Activated CD8-positive, alpha-beta T cell treated with anti-CD3 and anti-CD28 coated beads for 36 hours (primary cell): ENCODE results near the gene S100A8. TPM values are rescaled to one million over a fixed set of nuclear protein-coding genes. Genes with fewer than 3 reads are reported as not detected.

Experiments used
- ATAC-seq: fragments of 200-7000 bp; cut with Tn5 transposase; one replicate; pipeline ENCODE4 v1.10.0; 2021; ENCODE audit warnings: mild to moderate bottlenecking, moderate library complexity
- CTCF ChIA-PET: fragments of 350-600 bp; sonication (Branson Sonifier 250); formaldehyde crosslinking; loops from one replicate; lab custom pipeline; 2021; ENCODE audit warnings: antibody characterized with exemption; lab: Charles Lee
- POLR2A ChIA-PET: fragments of 350-600 bp; sonication (Branson Sonifier 250); formaldehyde crosslinking; loops from one replicate; lab custom pipeline; 2021; ENCODE audit warnings: antibody characterized with exemption; lab: Charles Lee
- DNase-seq: peaks from one replicate; pipeline ENCODE4 v3.0.0-alpha.2; 2020
- H3K27ac Mint-ChIP-seq: one replicate; pipeline ENCODE4 v1.8.0; 2021; ENCODE audit warnings: mild to moderate bottlenecking, mixed read lengths
- H3K27me3 Mint-ChIP-seq: one replicate; pipeline ENCODE4 v1.8.0; 2021; ENCODE audit warnings: mixed read lengths
- H3K36me3 Mint-ChIP-seq: one replicate; pipeline ENCODE4 v1.8.0; 2021; ENCODE audit warnings: low read depth, mixed read lengths
- H3K4me1 Mint-ChIP-seq: one replicate; pipeline ENCODE4 v1.8.0; 2021; ENCODE audit warnings: low read depth, mixed read lengths
- H3K4me3 Mint-ChIP-seq: one replicate; pipeline ENCODE4 v1.8.0; 2021; ENCODE audit warnings: mild to moderate bottlenecking, moderate library complexity, mixed read lengths
- H3K9me3 Mint-ChIP-seq: one replicate; pipeline ENCODE4 v1.8.0; 2021; ENCODE audit warnings: mixed read lengths
- CTCF ChIP-seq: fragments of 200-600 bp; IDR thresholded peaks from one replicate; pipeline ENCODE4 v1.8.0; 2022; ENCODE audit warnings: antibody characterized with exemption, mild to moderate bottlenecking
- intact Hi-C: fragments of 100-400 bp; cut with micrococcal nuclease; formaldehyde crosslinking; loops from one replicate; pipeline ENCODE4 v1.10.0; 2022
- total RNA-seq, 2 experiments: library from RNA; stranded (reverse); gene quantifications; one replicate each; pipeline ENCODE4 v1.2.3, GENCODE V29; 2021

The S100A8 gene
- total RNA-seq, 2 experiments from 2014 or later, result not detected

- no peak overlapping the region for H3K4me3 Mint-ChIP-seq
- DNase-seq, result peak; percentile 32
- ChIA-PET POLR2A (interaction anchor here (1.2 kb wide), 1 partner anchor 8 kb away, joined by 4 read pairs; no protein-coding TSS in a partner anchor), CTCF (interaction anchor here (0.6 to 6.4 kb wide), 4 partner anchors 9 to 165 kb away, joined by 3 to 35 read pairs (median 4); no protein-coding TSS in a partner anchor)
- peak; percentile 46 for ATAC-seq
- H3K4me1 Mint-ChIP-seq, result peaks cover 36% of the 10 kb centered on the region
- H3K36me3 Mint-ChIP-seq, result no peaks in the 10 kb centered on the region
- intact Hi-C loops, result no loop called here
- H3K27me3 Mint-ChIP-seq, result peaks cover 24% of the 10 kb centered on the region
- H3K27ac Mint-ChIP-seq, result no peak overlapping the region
- H3K9me3 Mint-ChIP-seq, result no peaks in the 10 kb centered on the region
- no peak for TF ChIP-seq CTCF
Observed at GRCh38 chr1:153345187-153346076, 45.4 kb downstream of the S100A8 start.

GRCh38 chr1:153344718-153345025 lies 46.2 kb downstream of the S100A8 start:
- peaks cover 24% of the 10 kb centered on the region for H3K27me3 Mint-ChIP-seq

GRCh38 chr1:153343811-153344717 lies 46.8 kb downstream of the S100A8 start:
- Mint-ChIP-seq H3K27me3 (peaks cover 24% of the 10 kb centered on the region), H3K27ac (no peak overlapping the region), H3K4me3 (no peak overlapping the region), H3K9me3 (no peaks in the 10 kb centered on the region), H3K36me3 (no peaks in the 10 kb centered on the region), H3K4me1 (peaks cover 46% of the 10 kb centered on the region)
- no peak for DNase-seq
- no peak for TF ChIP-seq CTCF
- no peak for ATAC-seq
- POLR2A ChIA-PET, result no interaction called here
- CTCF ChIA-PET, result interaction anchor here (1.1 to 6.4 kb wide), 4 partner anchors 10 to 152 kb away, joined by 4 to 35 read pairs (median 4); partner anchors contain the start of gene S100A9
- intact Hi-C loops, result no loop called here

More at GRCh38 chr1:153344718-153345025, 46.2 kb downstream of the S100A8 start:
- H3K4me1 Mint-ChIP-seq, result peaks cover 44% of the 10 kb centered on the region
- DNase-seq (no peak), ATAC-seq (no peak)
- no peak for TF ChIP-seq CTCF
- H3K9me3 Mint-ChIP-seq, result no peaks in the 10 kb centered on the region
- no peak overlapping the region for H3K27ac Mint-ChIP-seq
- intact Hi-C loops, result no loop called here
- no peak overlapping the region for H3K4me3 Mint-ChIP-seq
- H3K36me3 Mint-ChIP-seq, result no peaks in the 10 kb centered on the region
- ChIA-PET POLR2A (no interaction called here), CTCF (interaction anchor here (0.6 to 6.4 kb wide), 3 partner anchors 9 to 150 kb away, joined by 3 to 35 read pairs (median 4); partner anchors contain the start of gene S100A9)

- POLR2A ChIA-PET, result interaction anchor here (0.6 kb wide), 1 partner anchor 32 kb away, joined by 3 read pairs; no protein-coding TSS in a partner anchor
- ATAC-seq, result no peak
- peaks cover 47% of the 10 kb centered on the region for H3K4me1 Mint-ChIP-seq
- intact Hi-C loops, result no loop called here
- H3K36me3 Mint-ChIP-seq, result no peaks in the 10 kb centered on the region
- no peak for DNase-seq
- H3K4me3 Mint-ChIP-seq, result no peak overlapping the region
- peaks cover 24% of the 10 kb centered on the region for H3K27me3 Mint-ChIP-seq
- H3K9me3 Mint-ChIP-seq, result no peaks in the 10 kb centered on the region
- CTCF ChIA-PET, result interaction anchor here (1.1 to 6.4 kb wide), 4 partner anchors 11 to 153 kb away, joined by 4 to 35 read pairs (median 4); partner anchors contain the start of gene S100A9
- no peak for TF ChIP-seq CTCF
- no peak overlapping the region for H3K27ac Mint-ChIP-seq
Observed at GRCh38 chr1:153343040-153343681, 47.7 kb downstream of the S100A8 start.
